ENCODE measurements around the gene AFTPH.

- TF ChIP-seq CTCF (IDR thresholded peaks at IDR 0.05) (no peak), POLR2A (IDR thresholded peaks at IDR 0.05) (no peak)
Measured at GRCh38 chr2:64550042-64550441, 25.9 kb downstream of the AFTPH start.
